Tibial nerve (tissue), 4 donors: Measurements from ENCODE around the gene AEN. TPM values are rescaled to one million over a fixed set of nuclear protein-coding genes. Genes with fewer than 3 reads are reported as not detected.

Experiments
- DNase-seq, 2 donors: peaks; one replicate each; pipeline ENCODE4 v3.0.0-alpha.2; 2019; ENCODE audit warnings: low spot score in 2 of 2
- H3K27ac ChIP-seq, 4 donors: fragments of 200-600 bp; sonication (generic) in 3 of 4; one replicate each; pipeline ENCODE4 v1.5.1; 2017 to 2019; ENCODE audit warnings: mild to moderate bottlenecking in 1 of 4
- H3K27me3 ChIP-seq, 2 donors: fragments of 200-600 bp; sonication (generic) in 1 of 2; one replicate each; pipeline versions ENCODE4 v1.5.1 to v1.6.0; 2017 to 2019
- H3K36me3 ChIP-seq, 3 donors: fragments of 200-600 bp; sonication (generic); one replicate each; pipeline ENCODE4 v1.5.1; 2018 to 2019
- H3K4me1 ChIP-seq, 4 donors: fragments of 200-600 bp; sonication (generic) in 3 of 4; one replicate each; pipeline ENCODE4 v1.5.1; 2017 to 2019
- H3K4me3 ChIP-seq, 4 donors: fragments of 200-600 bp; sonication (generic) in 3 of 4; one replicate each; pipeline ENCODE4 v1.5.1; 2017 to 2019; ENCODE audit warnings: mild to moderate bottlenecking in 1 of 4, moderate library complexity in 1 of 4
- H3K9me3 ChIP-seq, 4 donors: fragments of 200-600 bp; sonication (generic) in 3 of 4; one replicate each; pipeline ENCODE4 v1.5.1; 2017 to 2019
- CTCF ChIP-seq, 5 experiments: fragments of 200-600 bp in 3 of 5; fragments of 450-650 bp in 2 of 5; sonication (generic) in 3 of 5; IDR thresholded peaks; one replicate each; pipeline ENCODE4 v1.5.1; 2016 to 2019; ENCODE audit warnings: antibody characterized with exemption in 5 of 5, mild to moderate bottlenecking in 3 of 5, moderate library complexity in 2 of 5
- EP300 ChIP-seq, 2 donors: sonication (generic); formaldehyde crosslinking; IDR thresholded peaks; one replicate each; pipeline ENCODE4 v1.6.1; 2017; ENCODE audit warnings: antibody characterized with exemption in 2 of 2, mild to moderate bottlenecking in 1 of 2
- POLR2A ChIP-seq, 2 donors: fragments of 450-650 bp; IDR thresholded peaks; one replicate each; pipeline ENCODE4 v1.6.1; 2017; ENCODE audit warnings: antibody characterized with exemption in 2 of 2, mild to moderate bottlenecking in 2 of 2, moderate library complexity in 2 of 2
- WGBS, 2 donors: methylation state at CpG; one replicate each; pipeline ENCODE4 v1.1.5; 2018; 5-methylcytosine and 5-hydroxymethylcytosine counted together
- total RNA-seq, 4 donors: library from RNA; depleted of rRNA; stranded (reverse); fragments of >200 nt; gene quantifications; one replicate each; pipeline ENCODE4 v1.1.0, GENCODE V29; 2016

Gene AEN
- total RNA-seq, 4 donors from 2014 or later, result 10.1 to 17.8 (median 13.1) TPM

GRCh38 chr15:88613074-88613944 lies 7.8 kb upstream of the AEN start:
- no peak overlapping the region for H3K4me3 ChIP-seq
- 42 to 43% methylated on average over 7 of the region's 7 CpGs for WGBS, 2 donors
- H3K4me1 ChIP-seq, result peaks cover 0 to 4% (median 0%) of the 10 kb centered on the region in 4 donors
- peaks cover 0 to under 1% of the 10 kb centered on the region in 2 donors for H3K27me3 ChIP-seq
- H3K27ac ChIP-seq, result no peak overlapping the region
- no peaks in the 10 kb centered on the region for H3K36me3 ChIP-seq
- no peaks in the 10 kb centered on the region for H3K9me3 ChIP-seq
- DNase-seq, result no peak
- TF ChIP-seq CTCF (IDR thresholded peaks at IDR 0.05) (no peak), POLR2A (IDR thresholded peaks at IDR 0.05) (no peak), EP300 (IDR thresholded peaks at IDR 0.05) (no peak)

- 65 to 72% methylated on average over 11 of the region's 11 CpGs for WGBS, 2 donors
- Histone ChIP-seq H3K4me3 (no peak overlapping the region), H3K36me3 (no peaks in the 10 kb centered on the region), H3K9me3 (no peaks in the 10 kb centered on the region), H3K27me3 (no peaks in the 10 kb centered on the region), H3K27ac (no peak overlapping the region), H3K4me1 (peaks cover 0 to 5% (median under 1%) of the 10 kb centered on the region in 4 donors)
- DNase-seq, result no peak
- TF ChIP-seq POLR2A (IDR thresholded peaks at IDR 0.05) (no peak), CTCF (IDR thresholded peaks at IDR 0.05) (no peak), EP300 (IDR thresholded peaks at IDR 0.05) (no peak)
These were observed 5.6 kb upstream of the AEN start for GRCh38 chr15:88615303-88616107.

- Histone ChIP-seq H3K9me3 (no peaks in the 10 kb centered on the region), H3K4me3 (no peak overlapping the region), H3K36me3 (no peaks in the 10 kb centered on the region), H3K27me3 (no peaks in the 10 kb centered on the region), H3K27ac (no peak overlapping the region), H3K4me1 (peaks cover 0 to 10% (median 2%) of the 10 kb centered on the region in 4 donors)
- TF ChIP-seq CTCF (IDR thresholded peaks at IDR 0.05) (no peak), EP300 (IDR thresholded peaks at IDR 0.05) (no peak), POLR2A (IDR thresholded peaks at IDR 0.05) (no peak)
- DNase-seq, result no peak
- WGBS, 2 donors, result 82 to 95% methylated on average over 4 of the region's 4 CpGs
These were observed 4.9 kb upstream of the AEN start for GRCh38 chr15:88616240-88616639.

GRCh38 chr15:88617031-88617722 lies 4.0 kb upstream of the AEN start:
- H3K9me3 ChIP-seq, result no peaks in the 10 kb centered on the region
- no peaks in the 10 kb centered on the region for H3K27me3 ChIP-seq
- no peak for DNase-seq
- H3K27ac ChIP-seq, result no peak overlapping the region
- TF ChIP-seq POLR2A (IDR thresholded peaks at IDR 0.05), result no peak
- TF ChIP-seq EP300 (IDR thresholded peaks at IDR 0.05), result no peak
- TF ChIP-seq CTCF (IDR thresholded peaks at IDR 0.05), result no peak
- no peak overlapping the region for H3K4me3 ChIP-seq
- no peaks in the 10 kb centered on the region for H3K36me3 ChIP-seq
- WGBS, 2 donors, result 90 to 94% methylated on average over 10 of the region's 10 CpGs
- peaks cover 0 to 18% (median 8%) of the 10 kb centered on the region in 4 donors for H3K4me1 ChIP-seq
